Endodermal cell (in vitro differentiated cells): ENCODE results near the gene COASY. TPM values are rescaled to one million over a fixed set of nuclear protein-coding genes. Genes with fewer than 3 reads are reported as not detected.

Source experiments
- DNase-seq: peaks from one replicate; pipeline ENCODE4 v3.0.0-alpha.2; 2017
- H3K27ac ChIP-seq: 2 replicates; pipeline ENCODE4 v1.5.1; 2013; ENCODE audit warnings: mild to moderate bottlenecking, low read depth, low read length, moderate library complexity
- H3K27me3 ChIP-seq: 2 replicates; pipeline ENCODE4 v1.6.1; 2013; ENCODE audit warnings: mild to moderate bottlenecking, low read length, moderate library complexity; ENCODE audit not compliant: insufficient read depth, control insufficient read depth, poor library complexity, severe bottlenecking
- H3K36me3 ChIP-seq: 2 replicates; pipeline ENCODE4 v1.7.0; 2013; ENCODE audit warnings: mild to moderate bottlenecking, low read length, moderate library complexity; ENCODE audit not compliant: control insufficient read depth, insufficient read depth
- H3K4me1 ChIP-seq: one replicate; pipeline ENCODE4 v1.7.0; 2013; ENCODE audit warnings: low read length; ENCODE audit not compliant: control insufficient read depth, insufficient read depth
- H3K4me3 ChIP-seq: 2 replicates; pipeline ENCODE4 v1.5.1; 2013; ENCODE audit warnings: mild to moderate bottlenecking, low read length, moderate library complexity
- H3K9ac ChIP-seq: 2 replicates; pipeline ENCODE4 v1.6.1; 2013; ENCODE audit warnings: mild to moderate bottlenecking, low read length, moderate library complexity; ENCODE audit not compliant: poor library complexity, severe bottlenecking; ENCODE audit errors: extremely low read depth
- H3K9me3 ChIP-seq: 2 replicates; pipeline ENCODE4 v1.6.1; 2013; ENCODE audit warnings: mild to moderate bottlenecking, low read length, moderate library complexity; ENCODE audit not compliant: control insufficient read depth
- H3K27ac Mint-ChIP-seq: 2 replicates; pipeline ENCODE4 v1.8.0; 2020; ENCODE audit warnings: mixed read lengths
- H3K27me3 Mint-ChIP-seq: 2 replicates; pipeline ENCODE4 v1.8.0; 2021; ENCODE audit warnings: mild to moderate bottlenecking, mixed read lengths; ENCODE audit not compliant: insufficient read depth
- H3K36me3 Mint-ChIP-seq: 2 replicates; pipeline ENCODE4 v1.8.0; 2020; ENCODE audit warnings: low read depth, mixed read lengths
- H3K4me1 Mint-ChIP-seq: 2 replicates; pipeline ENCODE4 v1.8.0; 2020; ENCODE audit warnings: mixed read lengths
- H3K4me3 Mint-ChIP-seq: 2 replicates; pipeline ENCODE4 v1.8.0; 2020; ENCODE audit warnings: mild to moderate bottlenecking, moderate library complexity, mixed read lengths
- H3K9me3 Mint-ChIP-seq: 2 replicates; pipeline ENCODE4 v1.8.0; 2020; ENCODE audit warnings: mild to moderate bottlenecking, mixed read lengths
- CTCF ChIP-seq: fragments of 200-600 bp; sonication (generic); conservative IDR thresholded peaks from 2 replicates; pipeline ENCODE4 v1.5.0; 2021; ENCODE audit warnings: antibody characterized with exemption, mild to moderate bottlenecking
- WGBS, 2 experiments: methylation state at CpG; one replicate each; pipeline versions ENCODE4 v1.1.5 to v1.1.7; 2013; ENCODE audit warnings: missing lambda C conversion rate in 2 of 2, mixed read lengths in 1 of 2; ENCODE audit not compliant: insufficient coverage in 1 of 2, insufficient read length in 1 of 2; 5-methylcytosine and 5-hydroxymethylcytosine counted together
- total RNA-seq, 2 donors: library from RNA; stranded (reverse); fragmentation: NEBNext Ultra II Directional in 1 of 2; extraction: Animal tissue kit (Norgen Biotek cat#: 25700) in 1 of 2; gene quantifications; 2 replicates in 1 of 2; 3 replicates in 1 of 2; pipeline ENCODE4 v1.2.1, GENCODE V29; 2021

COASY gene
- total RNA-seq, 2 donors from 2014 or later, result 97.7 to 99.4 TPM

- H3K4me3 ChIP-seq, result no peak overlapping the region
- no peaks in the 10 kb centered on the region for H3K9me3 ChIP-seq
- H3K9ac ChIP-seq, result no peak overlapping the region
- peak overlapping the region; percentile 97 for H3K27ac ChIP-seq
- H3K4me1 Mint-ChIP-seq, result peaks cover 22% of the 10 kb centered on the region
- TF ChIP-seq CTCF, result no peak
- no peaks in the 10 kb centered on the region for H3K27me3 ChIP-seq
- H3K27ac Mint-ChIP-seq, result peak overlapping the region; percentile 75
- H3K4me1 ChIP-seq, result peaks cover 19% of the 10 kb centered on the region
- no peak overlapping the region for H3K4me3 Mint-ChIP-seq
- no peak for DNase-seq
- WGBS, 2 experiments, result 92 to 94% methylated on average over 3 to 6 of the region's 6 CpGs
- H3K36me3 Mint-ChIP-seq, result peaks cover 43% of the 10 kb centered on the region
- peaks cover 17% of the 10 kb centered on the region for H3K36me3 ChIP-seq
- no peaks in the 10 kb centered on the region for H3K9me3 Mint-ChIP-seq
- no peaks in the 10 kb centered on the region for H3K27me3 Mint-ChIP-seq
Observed at GRCh38 chr17:42518755-42519545, 43.0 kb upstream of the COASY start.

GRCh38 chr17:42519546-42520491 is 42.1 kb upstream of the COASY start:
- peak overlapping the region; percentile 26 for H3K9ac ChIP-seq
- Mint-ChIP-seq H3K4me1 (peaks cover 22% of the 10 kb centered on the region), H3K27me3 (no peaks in the 10 kb centered on the region), H3K27ac (peak overlapping the region; percentile 75), H3K9me3 (no peaks in the 10 kb centered on the region), H3K4me3 (no peak overlapping the region), H3K36me3 (peaks cover 40% of the 10 kb centered on the region)
- peaks cover 19% of the 10 kb centered on the region for H3K4me1 ChIP-seq
- peaks cover 14% of the 10 kb centered on the region for H3K36me3 ChIP-seq
- H3K4me3 ChIP-seq, result no peak overlapping the region
- WGBS, 2 experiments, result 48 to 59% methylated on average over 10 to 12 of the region's 12 CpGs
- peak; percentile 85 for DNase-seq
- TF ChIP-seq CTCF, result no peak
- no peaks in the 10 kb centered on the region for H3K27me3 ChIP-seq
- peak overlapping the region; percentile 97 for H3K27ac ChIP-seq
- H3K9me3 ChIP-seq, result no peaks in the 10 kb centered on the region

- Mint-ChIP-seq H3K4me3 (no peak overlapping the region), H3K27ac (peak overlapping the region; percentile 21)
- no peak overlapping the region for H3K4me3 ChIP-seq
Observed at GRCh38 chr17:42520540-42520951, 41.4 kb upstream of the COASY start.

More at GRCh38 chr17:42520540-42520951, 41.4 kb upstream of the COASY start:
- H3K9me3 Mint-ChIP-seq, result no peaks in the 10 kb centered on the region
- 57 to 76% methylated on average over 8 to 9 of the region's 9 CpGs for WGBS, 2 experiments
- H3K4me1 Mint-ChIP-seq, result peaks cover 22% of the 10 kb centered on the region
- H3K4me1 ChIP-seq, result peaks cover 19% of the 10 kb centered on the region
- H3K27me3 Mint-ChIP-seq, result no peaks in the 10 kb centered on the region
- no peaks in the 10 kb centered on the region for H3K27me3 ChIP-seq
- no peaks in the 10 kb centered on the region for H3K9me3 ChIP-seq
- H3K36me3 ChIP-seq, result peaks cover 14% of the 10 kb centered on the region
- H3K36me3 Mint-ChIP-seq, result peaks cover 38% of the 10 kb centered on the region
- peak; percentile 69 for DNase-seq
- H3K27ac ChIP-seq, result peak overlapping the region; percentile 97
- TF ChIP-seq CTCF, result peak; percentile 66
- peak overlapping the region; percentile 26 for H3K9ac ChIP-seq
